Measurements from ENCODE around the gene C2orf68.

DNA sequence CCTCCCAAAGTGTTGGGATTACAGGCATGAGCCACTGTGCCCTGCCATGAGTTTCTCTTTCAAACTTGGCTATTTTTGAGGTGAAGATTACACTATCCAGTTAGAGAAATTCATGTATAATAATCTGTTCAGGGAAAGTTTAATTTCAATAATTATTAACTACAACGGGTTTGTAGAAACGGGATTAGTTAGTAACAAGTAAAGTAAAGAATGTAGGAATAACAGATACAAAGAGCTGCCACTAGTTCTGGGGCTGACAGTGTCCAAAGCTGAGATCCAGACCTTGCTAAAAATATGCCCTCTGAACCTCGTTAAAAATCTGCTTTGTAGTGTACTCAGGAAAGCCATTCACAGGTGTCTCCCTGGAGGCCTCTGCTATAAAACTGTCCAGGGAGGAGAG lies 39.2 kb upstream of the C2orf68 start:
- TF ChIP-seq CTCF (IDR thresholded peaks at IDR 0.05) (no peak), POLR2A (IDR thresholded peaks at IDR 0.05) (no peak)

Measured in right lobe of liver (tissue), 4 donors.